Spleen (tissue), 11 donors: ENCODE results near the gene ZBP1. TPM values are rescaled to one million over a fixed set of nuclear protein-coding genes. Genes with fewer than 3 reads are reported as not detected.

ENCODE experiments used
- DNase-seq: peaks from one replicate; pipeline ENCODE4 v3.0.0-alpha.2; 2020
- H3K27ac ChIP-seq, 8 donors: fragments of 200-600 bp; sonication (generic) in 7 of 8; 1 replicate in 4 of 8; 2 replicates in 4 of 8; pipeline versions ENCODE4 v1.5.0 to v1.8.0; 2016 to 2021; ENCODE audit warnings: inconsistent platforms in 4 of 8, mild to moderate bottlenecking in 4 of 8, moderate library complexity in 1 of 8
- H3K27me3 ChIP-seq, 7 donors: fragments of 200-600 bp; sonication (generic) in 6 of 7; replicated peaks in 1 of 7; 1 replicate in 4 of 7; 2 replicates in 3 of 7; pipeline versions ENCODE4 v1.5.0 to v1.8.0; 2016 to 2021; ENCODE audit warnings: inconsistent platforms in 3 of 7, mild to moderate bottlenecking in 1 of 7
- H3K36me3 ChIP-seq, 6 donors: fragments of 200-600 bp; sonication (generic) in 5 of 6; 1 replicate in 4 of 6; 2 replicates in 2 of 6; pipeline versions ENCODE4 v1.5.0 to v1.8.0; 2016 to 2021; ENCODE audit warnings: inconsistent platforms in 2 of 6
- H3K4me1 ChIP-seq, 6 donors: fragments of 200-600 bp; sonication (generic) in 5 of 6; 1 replicate in 3 of 6; 2 replicates in 3 of 6; pipeline versions ENCODE4 v1.5.0 to v1.8.0; 2016 to 2021; ENCODE audit warnings: inconsistent platforms in 3 of 6
- H3K4me3 ChIP-seq, 8 donors: fragments of 200-600 bp; sonication (generic) in 7 of 8; 1 replicate in 4 of 8; 2 replicates in 4 of 8; pipeline versions ENCODE4 v1.5.0 to v1.8.0; 2016 to 2021; ENCODE audit warnings: inconsistent platforms in 4 of 8, mild to moderate bottlenecking in 4 of 8, moderate library complexity in 2 of 8
- H3K9me3 ChIP-seq, 8 donors: fragments of 200-600 bp; sonication (generic) in 7 of 8; 1 replicate in 4 of 8; 2 replicates in 4 of 8; pipeline versions ENCODE4 v1.5.0 to v1.8.0; 2016 to 2021; ENCODE audit warnings: inconsistent platforms in 4 of 8
- POLR2A ChIP-seq, 3 donors: fragments of 450-650 bp; IDR thresholded peaks; one replicate each; pipeline ENCODE4 v1.5.1; 2017; ENCODE audit warnings: antibody characterized with exemption in 3 of 3, mild to moderate bottlenecking in 1 of 3
- POLR2AphosphoS5 ChIP-seq, 3 donors: sonication (generic); formaldehyde crosslinking; IDR thresholded peaks; one replicate each; pipeline ENCODE4 v1.5.1; 2017; ENCODE audit warnings: antibody characterized with exemption in 3 of 3
- WGBS, 5 donors: extraction: QIAGEN DNeasy Blood & Tissue Kit in 3 of 5; methylation state at CpG; one replicate each; pipeline versions ENCODE4 v1.1.5 to v1.1.7; 2013 to 2018; 5-methylcytosine and 5-hydroxymethylcytosine counted together
- intact Hi-C: fragments of 100-400 bp; cut with DNase I; formaldehyde crosslinking; loops from one replicate; pipeline ENCODE4 v1.15.0; 2023; ENCODE audit warnings: low total_unique reads
- polyA plus RNA-seq, 3 donors: library from polyadenylated mRNA; stranded (reverse); fragments of 200-250 nt; gene quantifications; one replicate each; pipeline ENCODE4 v1.2.1, GENCODE V29; 2013
- total RNA-seq, 7 donors: library from RNA; depleted of rRNA in 3 of 7; stranded (reverse); fragments of >200 nt in 3 of 7; fragmentation: NEBNext Ultra II Directional in 4 of 7; extraction: Animal tissue kit (Norgen Biotek cat#: 25700) in 4 of 7; gene quantifications; one replicate each; pipeline versions ENCODE4 v1.1.0 to v1.2.1, GENCODE V29; 2016 to 2021
- TF ChIP-seq, protein P1 (sequence below), 11 experiments: fragments of 200-600 bp in 7 of 11; fragments of 450-650 bp in 4 of 11; sonication (generic) in 4 of 11; IDR thresholded peaks in 8 of 11; conservative IDR thresholded peaks in 3 of 11; 1 replicate in 7 of 11; 2 replicates in 4 of 11; pipeline versions ENCODE4 v1.4.0 to v1.8.0; 2016 to 2021; ENCODE audit warnings: antibody characterized with exemption in 11 of 11, inconsistent platforms in 4 of 11, mild to moderate bottlenecking in 1 of 11
- donor health status: healthy with polysubstance abuse.
- donor health status: DM: no; HTN: no; CAD: no; lungs with moderate emphysema.
- donor health status: DM: no; HTN: no; CAD: no.
- donor health status: Bipolar disorder and iron deficiency.
- donor health status: healthy.
- donor health status: DM: no; HTN: no; CAD: no.
- donor health status: DM: yes; HTN: yes; CAD: no.

Gene ZBP1
- total and polyA plus RNA-seq, 10 donors: 8.6 to 28.4 (median 16.6) TPM

DNA sequence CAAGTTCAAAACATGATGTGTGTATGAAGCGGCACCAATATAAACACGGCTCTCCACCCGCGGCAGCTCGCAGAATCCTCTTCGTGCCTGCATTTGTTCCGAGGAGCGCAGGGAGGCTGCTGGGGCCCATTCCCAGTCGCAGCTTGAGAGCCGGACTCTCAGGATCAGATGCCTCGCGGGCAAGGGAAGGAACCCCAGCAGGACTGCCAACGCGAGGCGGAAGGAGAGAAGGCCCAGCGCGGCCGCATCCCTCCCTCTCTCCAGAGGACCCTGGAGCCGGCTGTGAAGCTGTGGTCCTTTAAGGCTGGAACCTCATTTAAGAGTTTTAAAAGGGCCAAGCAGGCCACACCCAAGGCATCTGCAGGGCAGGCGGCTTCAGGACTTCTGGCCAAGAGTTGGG is 44.2 kb upstream of the ZBP1 start:
- DNase-seq: peak; percentile 54
- Histone ChIP-seq H3K9me3 (no peaks in the 10 kb centered on the region), H3K27ac (no peak overlapping the region), H3K4me1 (peaks cover 0 to 29% (median 4%) of the 10 kb centered on the region in 6 donors), H3K36me3 (peaks cover 0 to under 1% (median 0%) of the 10 kb centered on the region in 6 donors), H3K27me3 (no peaks in the 10 kb centered on the region), H3K4me3 (no peak overlapping the region)
- intact Hi-C loops: no loop called here
- TF ChIP-seq, protein P1, sequence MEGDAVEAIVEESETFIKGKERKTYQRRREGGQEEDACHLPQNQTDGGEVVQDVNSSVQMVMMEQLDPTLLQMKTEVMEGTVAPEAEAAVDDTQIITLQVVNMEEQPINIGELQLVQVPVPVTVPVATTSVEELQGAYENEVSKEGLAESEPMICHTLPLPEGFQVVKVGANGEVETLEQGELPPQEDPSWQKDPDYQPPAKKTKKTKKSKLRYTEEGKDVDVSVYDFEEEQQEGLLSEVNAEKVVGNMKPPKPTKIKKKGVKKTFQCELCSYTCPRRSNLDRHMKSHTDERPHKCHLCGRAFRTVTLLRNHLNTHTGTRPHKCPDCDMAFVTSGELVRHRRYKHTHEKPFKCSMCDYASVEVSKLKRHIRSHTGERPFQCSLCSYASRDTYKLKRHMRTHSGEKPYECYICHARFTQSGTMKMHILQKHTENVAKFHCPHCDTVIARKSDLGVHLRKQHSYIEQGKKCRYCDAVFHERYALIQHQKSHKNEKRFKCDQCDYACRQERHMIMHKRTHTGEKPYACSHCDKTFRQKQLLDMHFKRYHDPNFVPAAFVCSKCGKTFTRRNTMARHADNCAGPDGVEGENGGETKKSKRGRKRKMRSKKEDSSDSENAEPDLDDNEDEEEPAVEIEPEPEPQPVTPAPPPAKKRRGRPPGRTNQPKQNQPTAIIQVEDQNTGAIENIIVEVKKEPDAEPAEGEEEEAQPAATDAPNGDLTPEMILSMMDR (IDR thresholded peaks at IDR 0.05 in 8 of 11, conservative IDR thresholded peaks at IDR 0.05 in 3 of 11): no peak
- TF ChIP-seq POLR2AphosphoS5 (IDR thresholded peaks at IDR 0.05): no peak
- no peak for TF ChIP-seq POLR2A (IDR thresholded peaks at IDR 0.05)
- 87 to 95% (median 89%) methylated on average over 19 to 20 of the region's 20 CpGs for WGBS, 5 donors

- no peak overlapping the region for H3K4me3 ChIP-seq
- peaks cover 0 to 7% (median 2%) of the 10 kb centered on the region in 6 donors for H3K36me3 ChIP-seq
- intact Hi-C loops: no loop called here
- TF ChIP-seq POLR2AphosphoS5 (IDR thresholded peaks at IDR 0.05) (no peak), POLR2A (IDR thresholded peaks at IDR 0.05) (no peak)
- TF ChIP-seq, protein P1 (IDR thresholded peaks at IDR 0.05 in 8 of 11, conservative IDR thresholded peaks at IDR 0.05 in 3 of 11): no peak
- H3K9me3 ChIP-seq: no peaks in the 10 kb centered on the region
- peaks cover 0 to 29% (median 4%) of the 10 kb centered on the region in 6 donors for H3K4me1 ChIP-seq
- DNase-seq: peak; percentile 71
- 87 to 96% (median 95%) methylated on average over 20 to 27 of the region's 27 CpGs for WGBS, 5 donors
- H3K27me3 ChIP-seq: no peaks in the 10 kb centered on the region
- no peak overlapping the region for H3K27ac ChIP-seq
These were observed 43.6 kb upstream of the ZBP1 start for GRCh38 chr20:57663681-57664451.

DNA sequence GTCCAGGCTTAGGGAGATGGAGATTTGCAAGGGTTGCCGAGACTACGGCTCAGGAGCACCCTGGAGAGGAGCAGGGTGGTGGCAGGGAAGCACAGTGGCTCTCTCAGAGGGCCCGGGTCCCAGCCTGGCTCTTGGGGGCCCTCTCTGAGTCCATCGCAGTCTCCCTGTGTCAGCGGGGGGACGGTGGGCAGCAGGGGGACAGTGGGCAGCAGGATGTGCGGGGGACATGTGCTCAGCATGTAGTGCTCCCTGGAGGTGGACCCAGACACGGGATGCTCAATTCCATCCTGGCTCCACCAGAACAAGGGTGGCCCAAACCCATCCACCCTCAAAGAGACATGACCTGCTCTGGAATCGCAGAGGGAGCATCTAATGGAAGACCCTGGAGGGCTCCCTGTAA is 43.0 kb upstream of the ZBP1 start:
- WGBS, 5 donors: 91 to 97% (median 95%) methylated on average over 5 to 9 of the region's 9 CpGs
- no peaks in the 10 kb centered on the region for H3K27me3 ChIP-seq
- intact Hi-C loops: no loop called here
- no peak overlapping the region for H3K27ac ChIP-seq
- peaks cover 0 to 28% (median 6%) of the 10 kb centered on the region in 6 donors for H3K4me1 ChIP-seq
- peaks cover 0 to 11% (median 3%) of the 10 kb centered on the region in 6 donors for H3K36me3 ChIP-seq
- TF ChIP-seq, protein P1 (IDR thresholded peaks at IDR 0.05 in 8 of 11, conservative IDR thresholded peaks at IDR 0.05 in 3 of 11): no peak
- no peak for TF ChIP-seq POLR2AphosphoS5 (IDR thresholded peaks at IDR 0.05)
- no peak for TF ChIP-seq POLR2A (IDR thresholded peaks at IDR 0.05)
- H3K4me3 ChIP-seq: no peak overlapping the region
- peak; percentile 55 for DNase-seq
- no peaks in the 10 kb centered on the region for H3K9me3 ChIP-seq

DNA sequence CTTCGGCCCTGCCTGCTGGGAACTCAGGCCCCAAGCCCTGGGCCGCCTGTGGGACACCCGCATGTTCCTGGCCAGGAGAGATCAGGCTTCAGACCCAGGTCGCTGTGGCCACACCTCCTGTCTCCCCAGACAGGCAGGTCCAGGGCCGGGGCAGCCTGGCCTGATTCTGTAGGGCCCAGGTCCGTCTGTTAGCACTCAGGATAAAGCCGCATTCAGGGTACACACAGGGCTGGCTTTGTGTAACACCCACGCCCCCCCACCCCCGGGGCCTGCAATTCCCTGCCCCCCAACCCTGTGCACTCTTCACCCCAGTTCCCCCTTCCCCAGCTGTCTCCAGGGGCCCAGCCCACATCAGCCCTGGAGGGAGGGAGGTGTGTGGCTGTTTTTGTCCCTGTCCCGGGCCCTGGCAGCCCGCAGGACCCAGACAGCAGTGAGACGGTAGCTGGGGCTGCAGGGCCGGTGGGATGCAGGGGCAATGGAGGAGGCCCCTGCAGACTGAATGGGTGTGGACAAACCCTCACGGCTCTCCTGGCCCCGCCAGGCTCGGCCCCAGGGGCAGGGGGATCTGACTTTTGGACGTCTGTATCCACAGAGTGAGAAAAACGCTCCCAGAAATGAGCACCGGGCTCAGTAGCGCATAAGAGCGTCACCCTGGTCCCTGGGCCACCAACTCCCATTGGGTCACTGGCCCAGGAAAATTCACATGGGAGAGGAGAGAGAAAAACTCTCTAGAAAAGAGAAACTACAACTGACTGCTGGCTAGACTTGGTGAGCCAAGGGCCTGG is 42.4 kb upstream of the ZBP1 start:
- peak; percentile 71 for DNase-seq

More for the DNA sequence above, 42.4 kb upstream of the ZBP1 start:
- no peaks in the 10 kb centered on the region for H3K27me3 ChIP-seq
- 65 to 90% (median 87%) methylated on average over 8 to 21 of the region's 21 CpGs for WGBS, 5 donors
- TF ChIP-seq POLR2AphosphoS5 (IDR thresholded peaks at IDR 0.05) (no peak), POLR2A (IDR thresholded peaks at IDR 0.05) (no peak)
- TF ChIP-seq, protein P1 (IDR thresholded peaks at IDR 0.05 in 8 of 11, conservative IDR thresholded peaks at IDR 0.05 in 3 of 11): no peak
- peaks cover 0 to 15% (median 3%) of the 10 kb centered on the region in 6 donors for H3K36me3 ChIP-seq
- H3K9me3 ChIP-seq: no peaks in the 10 kb centered on the region
- intact Hi-C loops: no loop called here
- H3K4me3 ChIP-seq: no peak overlapping the region
- no peak overlapping the region for H3K27ac ChIP-seq
- H3K4me1 ChIP-seq: peaks cover 0 to 33% (median 11%) of the 10 kb centered on the region in 6 donors
